Astrocyte (in vitro differentiated cells and primary cell): ENCODE data around the gene MYO1B. TPM values are rescaled to one million over a fixed set of nuclear protein-coding genes. Genes with fewer than 3 reads are reported as not detected.

ENCODE experiments used
- DNase-seq: peaks from one replicate; pipeline ENCODE4 v3.0.0-alpha.2; 2010; ENCODE audit warnings: low read depth
- FAIRE-seq: peaks from 2 replicates; lab custom pipeline; 2011; peaks lifted over from hg19 to GRCh38; lab: Jason Lieb, UNC
- H2AFZ ChIP-seq: 2 replicates; pipeline ENCODE4 v1.6.0; 2012; ENCODE audit warnings: low read depth, low read length, inconsistent platforms
- H3K27ac ChIP-seq: 2 replicates; pipeline ENCODE4 v1.5.1; 2011; ENCODE audit warnings: low read depth, low read length, inconsistent platforms
- H3K27me3 ChIP-seq: 2 replicates; pipeline ENCODE4 v1.6.0; 2011; ENCODE audit warnings: low read length, inconsistent platforms; ENCODE audit not compliant: insufficient read depth
- H3K36me3 ChIP-seq: 2 replicates; pipeline ENCODE4 v1.5.1; 2011; ENCODE audit warnings: low read length, inconsistent platforms; ENCODE audit not compliant: insufficient read depth
- H3K4me1 ChIP-seq: 2 replicates; pipeline ENCODE4 v1.5.1; 2011; ENCODE audit warnings: low read length, inconsistent platforms; ENCODE audit not compliant: insufficient read depth
- H3K4me2 ChIP-seq: 2 replicates; pipeline ENCODE4 v1.6.0; 2012; ENCODE audit warnings: low read length, inconsistent platforms
- H3K4me3 ChIP-seq: 2 replicates; pipeline ENCODE4 v1.5.1; 2011; ENCODE audit warnings: low read depth, mild to moderate bottlenecking, low read length, inconsistent platforms; ENCODE audit not compliant: insufficient read depth
- H3K79me2 ChIP-seq: 2 replicates; pipeline ENCODE4 v1.6.0; 2012; ENCODE audit warnings: mild to moderate bottlenecking, low read length, inconsistent platforms; ENCODE audit not compliant: insufficient read depth
- H3K9ac ChIP-seq: 2 replicates; pipeline ENCODE4 v1.6.0; 2012; ENCODE audit warnings: mild to moderate bottlenecking, low read length, inconsistent platforms
- H3K9me3 ChIP-seq: 2 replicates; pipeline ENCODE4 v1.5.1; 2012; ENCODE audit warnings: low read depth, mild to moderate bottlenecking, low read length, inconsistent platforms; ENCODE audit not compliant: insufficient read depth
- H4K20me1 ChIP-seq: 2 replicates; pipeline ENCODE4 v1.6.0; 2012; ENCODE audit warnings: low read length, inconsistent platforms; ENCODE audit not compliant: insufficient read depth
- H3K27ac Mint-ChIP-seq: one replicate; pipeline ENCODE4 v1.8.0; 2021; ENCODE audit warnings: mild to moderate bottlenecking, mixed read lengths; ENCODE audit not compliant: unreplicated experiment
- H3K27me3 Mint-ChIP-seq: one replicate; pipeline ENCODE4 v1.8.0; 2021; ENCODE audit warnings: low read depth, mixed read lengths; ENCODE audit not compliant: unreplicated experiment
- H3K36me3 Mint-ChIP-seq: one replicate; pipeline ENCODE4 v1.8.0; 2021; ENCODE audit warnings: low read depth, mixed read lengths; ENCODE audit not compliant: unreplicated experiment
- H3K4me1 Mint-ChIP-seq: one replicate; pipeline ENCODE4 v1.8.0; 2021; ENCODE audit warnings: low read depth, mixed read lengths; ENCODE audit not compliant: unreplicated experiment
- H3K4me3 Mint-ChIP-seq: one replicate; pipeline ENCODE4 v1.8.0; 2021; ENCODE audit warnings: mild to moderate bottlenecking, moderate library complexity, mixed read lengths; ENCODE audit not compliant: unreplicated experiment
- H3K9me3 Mint-ChIP-seq: one replicate; pipeline ENCODE4 v1.8.0; 2021; ENCODE audit warnings: mild to moderate bottlenecking, mixed read lengths; ENCODE audit not compliant: unreplicated experiment
- EZH2 ChIP-seq: IDR thresholded peaks from 2 replicates; pipeline ENCODE4 v1.6.1; 2012; ENCODE audit warnings: mild to moderate bottlenecking, low read length, inconsistent platforms; ENCODE audit not compliant: insufficient read depth
- total RNA-seq: library from RNA; stranded (reverse); gene quantifications from 2 replicates; pipeline ENCODE4 v1.2.1, GENCODE V29; 2021
- TF ChIP-seq, protein P1 (sequence below): IDR thresholded peaks from 2 replicates; pipeline ENCODE4 v1.5.1; 2011; ENCODE audit warnings: low read depth, mild to moderate bottlenecking, inconsistent platforms, low read length, moderate library complexity; ENCODE audit not compliant: insufficient read depth

Gene MYO1B
- total RNA-seq, 1 donor from 2014 or later, result 95.7 TPM

GRCh38 chr2:191439481-191439880 lies 194.3 kb downstream of the MYO1B start:
- no peak overlapping the region for H3K4me3 ChIP-seq
- TF ChIP-seq, protein P1, sequence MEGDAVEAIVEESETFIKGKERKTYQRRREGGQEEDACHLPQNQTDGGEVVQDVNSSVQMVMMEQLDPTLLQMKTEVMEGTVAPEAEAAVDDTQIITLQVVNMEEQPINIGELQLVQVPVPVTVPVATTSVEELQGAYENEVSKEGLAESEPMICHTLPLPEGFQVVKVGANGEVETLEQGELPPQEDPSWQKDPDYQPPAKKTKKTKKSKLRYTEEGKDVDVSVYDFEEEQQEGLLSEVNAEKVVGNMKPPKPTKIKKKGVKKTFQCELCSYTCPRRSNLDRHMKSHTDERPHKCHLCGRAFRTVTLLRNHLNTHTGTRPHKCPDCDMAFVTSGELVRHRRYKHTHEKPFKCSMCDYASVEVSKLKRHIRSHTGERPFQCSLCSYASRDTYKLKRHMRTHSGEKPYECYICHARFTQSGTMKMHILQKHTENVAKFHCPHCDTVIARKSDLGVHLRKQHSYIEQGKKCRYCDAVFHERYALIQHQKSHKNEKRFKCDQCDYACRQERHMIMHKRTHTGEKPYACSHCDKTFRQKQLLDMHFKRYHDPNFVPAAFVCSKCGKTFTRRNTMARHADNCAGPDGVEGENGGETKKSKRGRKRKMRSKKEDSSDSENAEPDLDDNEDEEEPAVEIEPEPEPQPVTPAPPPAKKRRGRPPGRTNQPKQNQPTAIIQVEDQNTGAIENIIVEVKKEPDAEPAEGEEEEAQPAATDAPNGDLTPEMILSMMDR, result no peak
- TF ChIP-seq EZH2, result no peak
- Mint-ChIP-seq H3K4me3 (no peak overlapping the region), H3K4me1 (peaks cover 3% of the 10 kb centered on the region), H3K27ac (no peak overlapping the region), H3K27me3 (peaks cover 2% of the 10 kb centered on the region), H3K36me3 (no peaks in the 10 kb centered on the region), H3K9me3 (no peaks in the 10 kb centered on the region)
- H3K36me3 ChIP-seq, result no peaks in the 10 kb centered on the region
- H3K4me2 ChIP-seq, result no peak overlapping the region
- H3K9ac ChIP-seq, result no peak overlapping the region
- no peak for DNase-seq
- no peaks in the 10 kb centered on the region for H3K4me1 ChIP-seq
- H3K27ac ChIP-seq, result no peak overlapping the region
- no peaks in the 10 kb centered on the region for H3K27me3 ChIP-seq
- no peak overlapping the region for H2AFZ ChIP-seq
- H3K79me2 ChIP-seq, result no peaks in the 10 kb centered on the region
- FAIRE-seq, result no peak
- H4K20me1 ChIP-seq, result no peaks in the 10 kb centered on the region
- H3K9me3 ChIP-seq, result no peaks in the 10 kb centered on the region

GRCh38 chr2:191441496-191442214 lies 196.5 kb downstream of the MYO1B start:
- Histone ChIP-seq H3K9ac (no peak overlapping the region), H3K27ac (no peak overlapping the region), H4K20me1 (no peaks in the 10 kb centered on the region), H3K9me3 (no peaks in the 10 kb centered on the region), H2AFZ (peak overlapping the region; percentile 48), H3K27me3 (no peaks in the 10 kb centered on the region), H3K4me1 (no peaks in the 10 kb centered on the region), H3K36me3 (no peaks in the 10 kb centered on the region), H3K4me3 (no peak overlapping the region), H3K4me2 (no peak overlapping the region), H3K79me2 (no peaks in the 10 kb centered on the region)
- Mint-ChIP-seq H3K4me3 (no peak overlapping the region), H3K4me1 (peaks cover 3% of the 10 kb centered on the region), H3K9me3 (no peaks in the 10 kb centered on the region), H3K27me3 (peaks cover 2% of the 10 kb centered on the region), H3K36me3 (no peaks in the 10 kb centered on the region), H3K27ac (no peak overlapping the region)
- FAIRE-seq (no peak), DNase-seq (no peak)
- TF ChIP-seq EZH2, result no peak
- TF ChIP-seq, protein P1, result no peak

GRCh38 chr2:191443446-191443845 lies 198.2 kb downstream of the MYO1B start:
- no peak overlapping the region for H3K27ac Mint-ChIP-seq
- no peak overlapping the region for H2AFZ ChIP-seq

More at GRCh38 chr2:191443446-191443845, 198.2 kb downstream of the MYO1B start:
- TF ChIP-seq, protein P1, result no peak
- no peak for TF ChIP-seq EZH2
- Histone ChIP-seq H3K9ac (no peak overlapping the region), H4K20me1 (no peaks in the 10 kb centered on the region), H3K9me3 (no peaks in the 10 kb centered on the region), H3K79me2 (no peaks in the 10 kb centered on the region), H3K27ac (no peak overlapping the region), H3K4me3 (no peak overlapping the region), H3K4me2 (no peak overlapping the region), H3K4me1 (no peaks in the 10 kb centered on the region), H3K27me3 (no peaks in the 10 kb centered on the region), H3K36me3 (no peaks in the 10 kb centered on the region)
- DNase-seq (no peak), FAIRE-seq (no peak)
- no peaks in the 10 kb centered on the region for H3K36me3 Mint-ChIP-seq
- no peak overlapping the region for H3K4me3 Mint-ChIP-seq
- peaks cover 2% of the 10 kb centered on the region for H3K27me3 Mint-ChIP-seq
- H3K4me1 Mint-ChIP-seq, result peaks cover 3% of the 10 kb centered on the region
- peaks cover 2% of the 10 kb centered on the region for H3K9me3 Mint-ChIP-seq
